ENCODE measurements around the gene DLG2. TPM values are rescaled to one million over a fixed set of nuclear protein-coding genes. Genes with fewer than 3 reads are reported as not detected.

Gene DLG2
- total RNA-seq, 2 experiments from 2014 or later: 2.0 to 2.1 TPM

DNA sequence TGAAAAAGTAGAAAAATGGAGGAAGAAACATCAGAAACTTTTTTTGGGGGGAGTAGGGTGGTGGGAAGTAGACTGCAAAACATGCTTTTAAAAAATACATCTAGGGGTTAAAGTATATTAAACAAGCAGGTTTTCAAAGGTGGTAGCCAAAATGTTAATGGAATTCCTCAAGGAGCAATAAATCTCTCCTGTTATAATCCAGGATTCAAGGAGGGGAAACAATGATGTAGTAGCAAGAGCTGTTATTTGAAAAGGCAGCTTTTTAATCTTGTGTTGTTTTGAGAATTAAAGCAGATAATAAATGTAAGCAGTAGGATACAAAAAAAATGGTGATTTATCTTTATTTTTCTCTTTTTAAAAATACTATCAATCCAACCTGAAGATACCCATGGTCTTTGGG, 1604.4 kb downstream of the DLG2 start:
- TF ChIP-seq, protein P1, sequence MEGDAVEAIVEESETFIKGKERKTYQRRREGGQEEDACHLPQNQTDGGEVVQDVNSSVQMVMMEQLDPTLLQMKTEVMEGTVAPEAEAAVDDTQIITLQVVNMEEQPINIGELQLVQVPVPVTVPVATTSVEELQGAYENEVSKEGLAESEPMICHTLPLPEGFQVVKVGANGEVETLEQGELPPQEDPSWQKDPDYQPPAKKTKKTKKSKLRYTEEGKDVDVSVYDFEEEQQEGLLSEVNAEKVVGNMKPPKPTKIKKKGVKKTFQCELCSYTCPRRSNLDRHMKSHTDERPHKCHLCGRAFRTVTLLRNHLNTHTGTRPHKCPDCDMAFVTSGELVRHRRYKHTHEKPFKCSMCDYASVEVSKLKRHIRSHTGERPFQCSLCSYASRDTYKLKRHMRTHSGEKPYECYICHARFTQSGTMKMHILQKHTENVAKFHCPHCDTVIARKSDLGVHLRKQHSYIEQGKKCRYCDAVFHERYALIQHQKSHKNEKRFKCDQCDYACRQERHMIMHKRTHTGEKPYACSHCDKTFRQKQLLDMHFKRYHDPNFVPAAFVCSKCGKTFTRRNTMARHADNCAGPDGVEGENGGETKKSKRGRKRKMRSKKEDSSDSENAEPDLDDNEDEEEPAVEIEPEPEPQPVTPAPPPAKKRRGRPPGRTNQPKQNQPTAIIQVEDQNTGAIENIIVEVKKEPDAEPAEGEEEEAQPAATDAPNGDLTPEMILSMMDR (IDR thresholded peaks at IDR 0.05): no peak
- no peaks in the 10 kb centered on the region for H3K36me3 ChIP-seq (ENCODE audit: insufficient read depth, low read length)
- no peaks in the 10 kb centered on the region for H3K9me3 ChIP-seq (ENCODE audit: control insufficient read depth in 1 of 2, insufficient read depth in 1 of 2, low read length in 2 of 2)
- ATAC-seq (ENCODE audit: poor library complexity) (no peak), DNase-seq (no peak)
- ChIA-PET POLR2A (no interaction called here), CTCF (no interaction called here)
- intact Hi-C loops (cut with DNase I, micrococcal nuclease): no loop called here
- Mint-ChIP-seq H3K4me1 (ENCODE audit: low read depth) (no peaks in the 10 kb centered on the region), H3K27me3 (no peaks in the 10 kb centered on the region), H3K27ac (no peak overlapping the region), H3K9me3 (peaks cover 4% of the 10 kb centered on the region), H3K36me3 (ENCODE audit: low read depth) (no peaks in the 10 kb centered on the region), H3K4me3 (no peak overlapping the region)
- no peaks in the 10 kb centered on the region for H3K4me1 ChIP-seq (ENCODE audit: insufficient read depth, low read length)
- H3K4me3 ChIP-seq (ENCODE audit: low read length): no peak overlapping the region
- no peaks in the 10 kb centered on the region for H3K27me3 ChIP-seq (ENCODE audit: control insufficient read depth in 1 of 2, insufficient read depth in 2 of 2, low read length in 2 of 2)
- H3K27ac ChIP-seq (ENCODE audit: low read depth in 1 of 2, low read length in 2 of 2): no peak overlapping the region

- H3K4me3 Mint-ChIP-seq: no peak overlapping the region
- CTCF ChIA-PET: no interaction called here
- POLR2A ChIA-PET: no interaction called here
- H3K4me1 Mint-ChIP-seq (ENCODE audit: low read depth): no peaks in the 10 kb centered on the region
- H3K27me3 ChIP-seq (ENCODE audit: control insufficient read depth in 1 of 2, insufficient read depth in 2 of 2, low read length in 2 of 2): no peaks in the 10 kb centered on the region
- H3K27ac Mint-ChIP-seq: no peak overlapping the region
- DNase-seq (no peak), ATAC-seq (ENCODE audit: poor library complexity) (no peak)
- H3K36me3 ChIP-seq (ENCODE audit: insufficient read depth, low read length): no peaks in the 10 kb centered on the region
- no peak overlapping the region for H3K27ac ChIP-seq (ENCODE audit: low read depth in 1 of 2, low read length in 2 of 2)
- no peaks in the 10 kb centered on the region for H3K9me3 ChIP-seq (ENCODE audit: control insufficient read depth in 1 of 2, insufficient read depth in 1 of 2, low read length in 2 of 2)
- no peaks in the 10 kb centered on the region for H3K36me3 Mint-ChIP-seq (ENCODE audit: low read depth)
- H3K4me1 ChIP-seq (ENCODE audit: insufficient read depth, low read length): no peaks in the 10 kb centered on the region
- no peak overlapping the region for H3K4me3 ChIP-seq (ENCODE audit: low read length)
- intact Hi-C loops (cut with DNase I, micrococcal nuclease): no loop called here
- TF ChIP-seq, protein P1 (IDR thresholded peaks at IDR 0.05): no peak
- H3K27me3 Mint-ChIP-seq: no peaks in the 10 kb centered on the region
- peaks cover 4% of the 10 kb centered on the region for H3K9me3 Mint-ChIP-seq
These were observed 1604.9 kb downstream of the DLG2 start for GRCh38 chr11:84022201-84022600.

- Histone ChIP-seq H3K9me3 (ENCODE audit: control insufficient read depth in 1 of 2, insufficient read depth in 1 of 2, low read length in 2 of 2) (no peaks in the 10 kb centered on the region), H3K27ac (ENCODE audit: low read depth in 1 of 2, low read length in 2 of 2) (no peak overlapping the region), H3K36me3 (ENCODE audit: insufficient read depth, low read length) (no peaks in the 10 kb centered on the region), H3K4me1 (ENCODE audit: insufficient read depth, low read length) (no peaks in the 10 kb centered on the region), H3K27me3 (ENCODE audit: control insufficient read depth in 1 of 2, insufficient read depth in 2 of 2, low read length in 2 of 2) (no peaks in the 10 kb centered on the region), H3K4me3 (ENCODE audit: low read length) (no peak overlapping the region)
- H3K4me3 Mint-ChIP-seq: no peak overlapping the region
- peaks cover 7% of the 10 kb centered on the region for H3K9me3 Mint-ChIP-seq
- TF ChIP-seq, protein P1 (IDR thresholded peaks at IDR 0.05): no peak
- no peak for DNase-seq
- POLR2A ChIA-PET: no interaction called here
- no peak for ATAC-seq (ENCODE audit: poor library complexity)
- intact Hi-C loops (cut with DNase I, micrococcal nuclease): no loop called here
- H3K4me1 Mint-ChIP-seq (ENCODE audit: low read depth): no peaks in the 10 kb centered on the region
- no peaks in the 10 kb centered on the region for H3K27me3 Mint-ChIP-seq
- no peak overlapping the region for H3K27ac Mint-ChIP-seq
- H3K36me3 Mint-ChIP-seq (ENCODE audit: low read depth): no peaks in the 10 kb centered on the region
- CTCF ChIA-PET: no interaction called here
These were observed 1605.9 kb downstream of the DLG2 start for GRCh38 chr11:84021291-84021690.
